Eye (tissue), 1 donor: ENCODE results near the gene TUT1.
A peak's percentile ranks its signal among the peaks of the same experiment; 100 is the strongest.
"Not testable (repeated sequence)": the region's sequence is repeated elsewhere in the genome, so short reads cannot be mapped to it uniquely, and the experiment has no call there.

Experiments
- DNase-seq: peaks from one replicate; pipeline ENCODE4 v3.0.0-alpha.2; 2015

Gene TUT1

DNA sequence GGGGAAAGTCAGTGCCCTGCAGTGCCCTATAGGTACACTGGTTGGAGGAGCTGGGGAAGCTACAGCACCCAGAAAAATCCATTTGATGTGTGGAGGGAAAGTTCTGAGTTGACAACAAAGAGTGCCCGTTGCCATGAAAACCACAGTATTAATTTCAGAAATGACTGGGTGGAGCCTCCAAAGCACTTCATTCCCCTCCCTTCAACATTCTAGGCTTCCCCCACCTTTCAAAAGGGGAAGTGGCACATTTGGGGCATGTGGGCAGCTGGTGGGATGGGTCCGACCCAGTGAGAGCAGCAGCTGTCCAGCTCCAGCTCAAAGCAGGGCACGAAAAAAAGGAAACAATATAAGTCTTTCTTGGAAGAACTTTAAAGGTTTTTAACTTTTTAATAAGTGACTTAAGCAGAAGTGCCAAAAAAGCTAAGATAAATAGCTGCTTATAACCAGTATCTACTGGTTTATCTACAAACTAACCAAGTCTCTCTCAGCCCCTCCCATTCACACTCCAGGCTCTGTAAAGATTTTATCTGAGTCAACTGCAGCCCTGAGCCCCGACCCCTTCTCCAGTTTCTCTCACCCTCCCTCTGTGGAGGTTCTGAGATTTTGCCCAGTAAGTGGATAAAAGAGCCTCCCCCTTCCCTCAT, 35.7 kb downstream of the TUT1 start:
- peak; percentile 58 for DNase-seq

DNA sequence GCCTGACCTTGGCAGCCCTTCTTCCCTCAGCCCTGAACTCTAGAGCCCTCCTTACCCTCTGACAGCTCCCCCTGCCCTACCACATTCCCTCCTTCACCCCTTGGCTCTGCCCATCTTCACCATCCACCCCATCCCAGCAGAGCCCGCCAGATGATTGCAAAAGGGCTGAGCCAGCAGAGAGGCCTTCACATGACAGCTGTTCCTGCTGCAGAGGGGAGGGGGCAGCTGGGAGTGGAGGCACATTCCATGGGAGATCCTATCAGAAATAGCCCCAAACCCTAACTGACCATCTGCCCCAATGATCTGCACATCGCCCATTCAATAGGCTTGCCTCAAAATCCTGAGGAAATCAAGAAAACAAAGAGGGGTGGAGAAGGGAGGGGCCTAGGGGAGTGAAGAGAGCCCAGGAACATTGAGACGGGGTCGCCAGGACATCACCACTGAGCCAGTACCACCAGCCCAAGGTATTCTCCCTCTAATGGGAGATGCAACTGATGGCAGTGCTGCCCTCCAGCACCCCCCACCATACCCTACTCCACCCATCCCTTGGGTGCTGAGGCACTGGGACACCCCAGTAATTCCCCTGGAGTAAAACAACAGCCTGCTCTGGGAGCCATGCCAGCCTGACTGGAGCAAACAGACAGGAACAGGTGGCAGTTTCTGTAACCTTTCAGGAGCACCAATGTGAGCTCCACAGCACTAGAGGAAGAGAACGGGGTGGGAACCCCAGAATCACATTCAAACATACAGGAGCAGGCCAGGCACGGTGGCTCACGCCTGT, 36.7 kb downstream of the TUT1 start:
- DNase-seq, result peak; percentile 54

DNA sequence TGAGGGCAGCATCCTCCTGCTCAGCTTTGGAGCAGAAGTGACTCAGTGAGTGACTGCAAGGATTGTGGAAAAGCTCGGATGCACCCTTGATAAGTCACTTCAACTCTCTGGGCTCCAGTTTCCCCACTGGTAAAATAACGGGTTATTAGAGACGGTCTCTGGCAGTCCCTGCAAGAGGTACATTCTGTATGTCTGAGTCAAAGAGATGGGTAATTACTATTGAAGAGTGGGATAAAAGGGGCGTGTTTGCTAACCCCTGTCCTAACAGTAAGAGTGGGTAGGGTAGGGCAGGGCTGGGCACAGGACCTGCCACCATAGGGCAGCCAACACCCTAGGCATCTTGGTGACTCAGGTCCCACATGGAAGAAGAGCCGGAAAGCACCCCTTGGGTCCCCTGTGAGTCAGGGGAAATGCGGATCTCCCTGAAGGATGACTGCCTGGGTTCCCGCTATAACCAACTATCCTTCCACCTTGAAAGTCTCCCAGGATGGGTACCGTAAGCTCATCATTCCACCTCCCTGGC, 37.4 kb downstream of the TUT1 start:
- DNase-seq, result no peak

DNA sequence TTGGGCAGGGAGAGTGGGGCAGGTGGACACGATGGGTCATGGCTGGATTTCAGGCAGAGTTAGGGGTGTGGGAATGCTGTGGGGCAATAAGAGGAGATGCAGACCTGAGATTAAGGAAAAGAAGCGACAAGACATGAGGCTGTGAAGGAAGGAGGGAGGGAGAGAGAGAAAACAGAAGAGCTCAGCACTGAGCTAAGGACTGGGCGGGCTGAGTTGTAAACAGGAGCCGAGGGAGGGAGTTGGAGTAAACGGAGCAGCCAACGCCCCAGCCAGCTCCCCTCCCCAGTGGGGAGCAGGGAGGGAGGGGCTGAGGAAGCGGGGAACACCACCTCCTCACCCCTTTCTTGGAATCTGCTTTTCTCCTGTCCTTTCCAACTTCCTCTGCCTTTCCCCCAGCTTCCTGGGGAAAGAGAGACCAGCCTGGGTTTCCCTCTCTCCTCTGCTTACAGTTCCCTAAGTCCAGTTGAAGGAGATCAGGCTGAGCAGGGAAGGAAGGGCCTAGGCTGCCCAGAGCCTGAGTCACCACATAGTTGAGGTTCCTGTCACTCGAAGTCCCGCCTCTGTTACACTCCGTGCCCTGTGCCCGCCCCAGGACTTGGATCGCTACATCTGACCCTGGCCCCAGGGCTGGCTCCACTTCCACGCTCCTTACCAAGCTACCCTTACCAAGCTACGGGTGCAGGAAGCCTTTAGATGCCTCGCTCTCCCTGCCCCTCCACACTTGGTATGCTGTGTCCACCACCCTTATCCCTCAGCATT, 38.1 kb downstream of the TUT1 start:
- peak; percentile 84 for DNase-seq

DNA sequence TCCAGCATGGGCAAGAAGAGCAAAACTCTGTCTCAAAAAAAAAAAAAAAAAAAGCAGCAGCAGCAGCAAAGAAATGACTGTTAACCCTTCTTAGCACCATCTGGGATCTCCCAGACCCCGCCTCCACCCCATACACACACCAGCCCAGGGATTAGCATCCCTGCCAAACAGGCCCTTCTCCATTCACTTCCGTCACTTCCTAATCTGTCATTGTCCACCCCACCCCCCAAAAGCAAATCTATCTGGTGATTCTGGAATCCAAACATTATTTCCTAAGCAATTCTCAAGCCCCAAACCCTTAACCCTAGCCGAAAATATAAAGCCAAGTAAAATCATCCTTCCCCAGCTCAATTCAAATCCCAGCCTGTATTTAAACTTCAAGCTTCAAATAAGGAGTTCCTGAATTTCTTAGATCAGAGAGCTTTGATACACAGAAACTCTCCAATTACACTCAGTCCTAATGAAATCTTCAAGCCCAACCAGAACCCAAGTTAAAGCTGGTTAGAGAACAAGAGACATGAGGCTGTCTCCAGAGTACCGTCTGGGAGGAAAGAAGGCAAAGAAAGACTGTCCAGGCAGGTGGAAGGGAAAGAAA, 38.7 kb downstream of the TUT1 start:
- DNase-seq, result peak; percentile 63

DNA sequence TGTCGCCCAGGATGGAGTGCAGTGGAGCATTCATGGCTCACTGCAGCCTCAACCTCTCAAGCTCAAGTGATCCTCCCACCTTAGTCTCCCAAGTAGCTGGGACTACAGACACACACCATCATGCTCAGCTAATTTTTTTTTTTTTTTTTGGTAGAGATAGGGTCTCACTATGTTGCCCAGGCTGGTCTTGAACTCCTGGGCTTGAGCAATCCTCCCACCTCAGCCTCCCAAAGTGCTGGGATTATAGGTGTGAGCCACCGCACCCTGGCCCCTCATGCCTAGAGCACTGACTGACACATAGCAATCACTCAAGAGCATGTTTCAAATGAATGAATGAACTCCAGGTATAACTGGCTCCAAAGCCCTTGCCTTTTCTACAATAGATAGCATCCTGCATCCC, 40.8 kb downstream of the TUT1 start:
- DNase-seq, result not testable (repeated sequence)

DNA sequence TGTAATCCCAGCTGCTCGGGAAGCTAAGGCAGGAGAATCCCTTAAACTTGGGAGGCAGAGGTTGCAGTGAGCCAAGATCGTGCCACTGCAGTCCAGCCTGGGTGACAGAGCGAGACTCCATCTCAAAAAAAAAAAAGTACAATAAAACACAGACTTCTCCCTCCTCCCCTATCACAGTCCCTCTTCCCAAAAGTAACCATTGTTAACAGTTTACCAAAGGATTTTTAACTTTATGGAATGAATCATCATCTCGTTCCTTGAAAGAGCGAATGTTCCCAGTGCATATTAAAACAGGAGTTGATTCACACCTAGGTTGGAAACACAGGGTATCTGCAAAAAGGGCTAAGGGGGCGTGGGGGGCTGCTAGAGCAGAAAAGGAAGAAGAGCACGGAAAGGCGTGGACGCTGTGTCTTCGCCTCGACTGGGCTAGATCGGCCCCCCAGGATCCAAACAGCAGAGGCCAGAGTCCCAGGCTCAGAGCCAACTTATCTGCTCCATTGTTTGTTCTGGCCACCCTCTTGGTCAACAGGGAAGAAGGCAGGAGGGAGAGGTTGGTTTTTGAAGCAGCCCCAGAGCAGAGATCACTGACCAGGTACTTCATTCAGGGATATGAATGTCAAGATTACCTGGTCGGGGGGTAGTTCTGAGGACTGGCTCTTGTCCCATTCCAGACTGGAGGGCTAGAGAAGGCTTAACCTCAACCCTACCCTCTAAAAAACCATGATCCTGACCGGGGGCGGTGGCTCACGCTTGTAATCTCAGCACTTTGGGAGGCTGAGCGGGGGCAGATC, 42.6 kb downstream of the TUT1 start:
- no peak for DNase-seq

DNA sequence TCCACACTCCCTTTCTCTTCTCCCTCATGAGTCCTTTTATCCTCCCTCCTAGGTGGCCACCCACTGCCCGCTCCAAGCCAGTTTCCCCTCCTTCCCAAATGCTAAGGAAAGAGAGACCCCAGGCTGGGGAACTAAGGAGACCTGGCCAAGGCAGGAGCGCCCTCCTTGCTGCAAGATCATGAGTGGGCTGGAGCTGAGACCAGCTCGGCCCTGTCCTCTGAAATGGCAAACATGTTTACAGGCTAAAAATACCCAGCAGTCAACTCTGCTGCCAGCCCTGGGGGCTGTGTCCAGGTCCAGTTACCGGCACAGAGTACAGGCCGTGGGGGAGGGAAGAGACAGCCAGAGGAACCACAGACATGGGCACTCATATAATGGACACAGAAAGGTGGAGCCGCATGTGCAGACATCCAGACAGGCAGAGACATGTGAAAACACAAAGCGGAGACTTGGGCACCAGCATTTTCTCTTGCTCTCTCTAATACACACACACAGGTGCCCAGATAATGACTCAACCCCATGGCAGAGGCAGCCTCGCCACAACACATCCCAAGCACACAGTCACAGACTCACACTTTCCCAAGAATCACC, 43.5 kb downstream of the TUT1 start:
- peak; percentile 22 for DNase-seq

DNA sequence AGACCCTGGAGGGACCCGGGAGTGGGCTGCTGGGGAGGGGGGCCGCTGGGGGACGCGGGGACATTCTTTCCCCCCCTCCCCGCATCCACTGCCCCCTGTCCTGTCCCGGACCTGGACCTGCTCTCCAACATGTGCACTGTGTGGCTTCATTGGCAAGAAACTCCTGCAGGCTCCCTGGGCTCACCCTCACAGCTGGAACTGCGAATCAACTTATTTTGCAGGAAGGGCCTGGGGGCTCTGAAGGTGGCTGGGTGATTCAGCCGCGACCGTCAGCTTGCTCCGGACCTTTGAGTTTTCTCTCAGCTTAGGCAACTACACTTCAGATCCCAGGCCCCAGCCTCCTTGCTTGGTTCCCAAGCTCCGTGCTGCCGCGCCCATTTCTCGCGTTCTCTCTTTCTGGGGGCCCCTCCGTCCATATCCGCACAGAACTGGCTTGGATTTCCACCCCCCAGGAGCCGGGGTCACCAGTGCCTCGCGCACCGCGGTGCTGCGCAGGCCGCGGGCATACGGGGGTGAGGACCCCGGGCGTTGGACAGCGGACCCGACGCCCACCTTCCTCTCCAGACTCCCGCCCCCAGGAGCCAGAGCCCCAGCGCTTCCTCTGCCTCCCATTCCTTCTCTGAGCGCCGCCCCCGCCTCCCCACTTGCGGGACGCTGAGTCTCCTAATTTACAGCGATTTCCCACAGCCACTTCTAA, 44.2 kb downstream of the TUT1 start:
- DNase-seq, result no peak

DNA sequence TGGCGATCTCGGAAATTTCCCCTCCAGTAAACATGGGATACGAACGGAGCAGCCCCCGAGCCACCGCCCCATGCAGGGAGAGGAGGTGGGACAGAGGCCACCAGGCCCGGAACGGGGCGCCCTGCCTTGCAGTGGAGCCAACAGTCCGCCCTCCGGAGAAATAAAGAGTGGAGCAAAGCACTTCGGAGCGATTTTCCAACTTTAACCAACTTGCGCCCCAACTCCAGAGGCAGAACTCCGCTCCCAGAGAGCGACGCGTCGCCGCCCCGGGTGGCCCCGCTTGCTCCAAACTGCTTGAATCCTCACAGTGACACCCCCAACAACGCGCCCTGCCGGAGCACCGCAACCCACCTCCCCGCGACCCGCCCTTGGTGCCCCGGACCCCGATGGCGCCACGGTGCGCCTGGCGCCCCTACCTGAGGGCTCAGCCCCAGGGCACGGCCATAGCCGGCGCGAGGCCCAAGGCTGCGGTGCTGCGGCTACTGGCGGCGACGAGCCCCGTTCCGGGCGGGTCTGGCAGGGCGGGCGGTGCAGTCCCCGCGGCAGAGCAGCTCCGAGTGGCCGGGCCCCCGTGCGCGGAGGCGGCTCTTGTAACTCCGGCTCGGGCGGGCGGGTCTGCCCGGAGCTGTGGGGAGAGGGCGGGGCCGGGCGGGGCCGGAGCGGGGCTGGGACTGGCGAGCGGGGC, 44.9 kb downstream of the TUT1 start, which contains the start of gene AHNAK:
TSS of gene AHNAK (minus strand) at position 563 of the 685 bp plus-strand sequence. CDS start 10,708 bp downstream, outside the sequence.
- peak; percentile 82 for DNase-seq

DNA sequence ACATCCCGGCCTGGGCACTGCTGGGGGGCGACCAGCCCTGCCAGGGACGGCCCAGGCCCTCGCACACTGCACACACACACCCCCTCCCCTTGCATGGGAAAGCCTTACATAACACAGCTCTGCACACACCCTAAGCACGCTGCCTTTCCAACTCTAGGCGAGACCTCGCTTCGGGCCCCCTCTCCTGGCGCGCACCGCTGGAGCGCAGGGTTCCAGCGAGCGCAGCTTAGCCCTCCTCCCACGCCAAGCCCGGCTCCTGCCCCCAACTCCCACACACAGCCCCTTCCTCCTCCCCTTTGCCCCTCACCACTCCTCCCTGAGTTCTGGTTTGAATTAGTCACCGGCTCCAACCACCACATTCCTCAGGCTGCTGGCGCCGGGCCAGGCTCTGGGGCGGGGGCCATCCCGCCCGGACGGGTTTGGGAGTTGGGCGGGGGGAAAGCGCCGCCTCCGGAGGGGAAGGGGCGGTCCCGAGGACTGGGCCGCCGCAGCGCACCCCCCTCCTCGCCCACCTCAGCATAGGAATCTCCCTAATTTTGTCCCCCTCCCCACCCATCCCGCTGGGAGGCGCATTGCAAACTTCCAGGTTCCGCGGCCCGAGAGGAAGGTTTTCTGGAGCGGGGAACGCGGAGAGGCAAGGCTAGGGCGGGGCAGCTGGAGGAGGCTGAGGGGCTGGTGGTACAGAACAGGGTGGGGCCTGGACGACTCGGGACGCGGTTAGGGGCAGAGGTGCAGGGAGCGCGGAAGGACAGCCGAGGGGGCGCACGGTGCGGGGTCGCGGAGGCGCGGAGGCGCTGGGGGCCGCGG, 45.7 kb downstream of the TUT1 start:
- DNase-seq, result peak; percentile 95

DNA sequence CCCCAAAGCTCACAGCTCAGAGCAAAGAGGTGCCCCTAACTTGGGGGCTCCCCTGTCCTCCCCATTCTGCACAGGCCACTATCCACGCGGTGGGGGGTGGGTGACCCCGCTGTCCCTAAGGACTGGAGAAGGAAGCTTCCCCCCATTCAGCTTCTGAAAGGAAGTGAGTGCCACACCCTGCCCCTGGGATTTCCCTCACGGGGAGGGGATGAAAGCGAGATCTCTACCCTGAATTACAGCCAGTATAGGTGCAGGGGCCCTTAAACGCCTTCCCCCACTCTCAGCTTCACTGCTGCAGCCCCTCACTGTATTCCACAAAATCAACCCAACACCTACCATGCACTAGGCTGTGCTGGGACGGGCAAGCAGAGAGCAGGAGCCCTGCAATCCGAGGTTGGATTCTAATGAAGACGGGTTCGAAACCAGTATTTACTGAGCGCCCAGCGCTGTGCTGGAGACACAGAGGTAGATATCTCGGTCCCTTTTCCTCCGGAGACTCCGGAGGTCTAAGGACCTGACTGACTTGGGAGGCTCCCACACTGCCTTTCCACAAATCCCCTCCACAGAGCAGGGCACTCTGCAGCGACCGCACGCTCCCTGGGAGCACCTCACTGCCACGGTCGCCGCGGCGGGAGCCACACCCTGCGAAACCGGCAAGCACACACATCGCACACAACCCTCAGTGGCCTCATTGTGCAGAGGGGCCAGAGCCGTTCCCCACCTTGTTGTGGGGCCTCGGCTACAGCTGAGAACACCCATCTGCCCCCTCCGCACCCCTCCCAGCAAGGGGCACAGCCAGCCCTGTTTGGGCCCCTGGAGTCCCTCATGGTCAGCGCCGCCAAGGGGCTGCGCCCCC, 46.5 kb downstream of the TUT1 start:
- DNase-seq, result no peak

DNA sequence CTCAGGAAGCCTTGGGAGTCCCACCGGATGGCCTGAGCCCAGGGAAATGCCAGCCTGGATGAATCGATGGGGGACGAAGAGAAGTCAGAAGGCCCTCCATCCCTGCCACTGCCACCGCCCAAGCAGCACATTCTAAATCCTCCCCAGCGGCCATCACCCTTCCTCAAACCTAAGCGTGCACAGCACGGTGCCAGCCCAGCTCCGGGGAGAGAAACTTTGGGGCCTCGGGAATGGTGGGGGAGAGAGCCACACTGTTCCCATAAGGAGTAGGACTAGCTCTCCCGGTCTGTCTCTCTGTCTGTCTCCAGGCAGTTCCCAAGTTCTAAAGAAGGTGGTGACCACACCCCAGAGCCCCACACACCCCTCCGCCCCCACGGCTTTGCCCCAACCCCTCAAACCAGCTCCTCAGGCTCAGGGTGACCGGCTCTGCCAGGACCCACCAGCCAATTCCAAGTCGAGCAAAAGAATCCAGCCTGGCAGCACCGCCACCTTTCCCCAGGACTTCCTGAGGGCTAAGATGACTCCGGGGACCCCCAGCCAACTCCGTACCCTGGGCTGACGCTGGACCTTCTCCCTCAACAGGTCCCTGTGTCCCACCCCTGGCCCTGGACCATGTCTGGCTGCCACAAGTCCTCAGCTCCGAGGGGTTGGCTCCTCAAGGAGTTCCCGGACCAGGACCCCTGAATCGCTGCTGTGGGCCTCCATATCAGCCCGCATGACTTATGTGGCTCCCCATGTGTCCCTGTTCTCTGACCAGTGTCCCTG, 47.5 kb downstream of the TUT1 start:
- no peak for DNase-seq

DNA sequence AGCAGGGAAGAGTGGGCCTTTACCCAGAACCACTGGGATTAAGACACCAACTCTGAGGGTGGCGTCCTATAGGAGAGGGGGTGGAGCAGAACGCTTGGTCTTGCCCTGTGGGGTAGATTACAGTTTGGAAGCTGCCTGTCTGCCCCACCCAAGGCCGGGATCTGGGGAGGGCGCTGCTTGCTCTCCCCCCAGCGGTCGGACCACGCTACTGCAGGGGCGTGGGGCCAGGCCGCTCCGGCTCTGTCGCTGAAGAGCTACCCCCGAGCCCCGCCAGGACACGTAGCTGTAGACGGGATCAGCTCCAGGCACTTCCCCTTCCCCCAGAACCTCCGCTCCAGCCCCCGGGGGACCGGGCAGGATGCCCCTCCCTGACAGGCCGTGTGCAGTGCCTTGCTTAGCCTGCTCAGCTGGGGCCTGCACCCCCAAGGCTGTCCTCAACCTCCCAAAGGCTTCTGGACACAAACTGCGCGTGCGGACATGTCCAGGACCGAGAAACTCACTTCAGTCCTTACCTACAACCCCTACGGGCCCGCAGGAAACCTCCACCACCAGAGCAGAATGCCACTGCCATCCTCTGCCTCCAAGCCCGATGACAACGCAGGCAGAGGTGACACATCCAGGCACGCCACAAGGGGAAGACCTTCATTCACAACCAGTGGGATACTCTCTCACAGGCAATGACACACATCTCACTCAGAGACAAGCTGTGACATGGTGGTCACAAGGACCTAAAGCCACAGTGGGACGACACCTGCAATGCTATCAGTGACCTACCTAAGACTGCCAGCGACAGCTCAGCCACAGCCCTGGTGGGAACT, 48.4 kb downstream of the TUT1 start:
- DNase-seq, result peak; percentile 86

DNA sequence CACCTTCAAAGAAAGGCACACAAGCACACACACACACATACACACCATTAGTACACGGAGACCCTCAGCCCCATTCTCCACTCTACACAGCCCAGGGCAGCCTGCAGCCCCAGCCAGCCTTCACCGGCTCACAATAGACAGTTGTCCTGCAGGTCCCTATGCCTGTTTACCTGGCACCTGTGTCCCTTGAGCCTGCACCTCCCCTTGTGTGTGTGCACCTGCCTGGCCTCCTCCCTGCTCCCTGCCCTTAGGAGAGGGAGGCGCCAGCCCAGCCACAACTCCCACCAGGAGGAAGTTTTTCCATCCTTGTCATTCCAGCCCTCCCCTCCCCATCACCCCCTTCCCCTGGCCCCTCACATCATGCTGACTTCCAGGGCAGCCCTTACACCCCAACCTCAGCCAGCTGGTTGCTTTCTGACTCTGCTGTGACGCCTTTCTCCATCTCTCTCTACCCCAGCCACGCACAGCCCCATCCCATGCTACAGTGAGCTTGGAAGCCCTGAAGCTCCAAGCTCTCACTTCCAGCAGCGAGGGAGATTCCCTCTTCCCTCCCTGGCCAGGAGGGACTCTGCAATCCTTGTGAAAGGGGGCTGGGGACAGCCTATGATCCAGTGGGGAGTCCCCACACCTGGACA, 49.1 kb downstream of the TUT1 start:
- no peak for DNase-seq
